ENCODE measurements around the gene TDRD3. TPM values are rescaled to one million over a fixed set of nuclear protein-coding genes. Genes with fewer than 3 reads are reported as not detected.

TDRD3 gene
- total RNA-seq, 1 experiment from 2014 or later, result 17.2 TPM

DNA sequence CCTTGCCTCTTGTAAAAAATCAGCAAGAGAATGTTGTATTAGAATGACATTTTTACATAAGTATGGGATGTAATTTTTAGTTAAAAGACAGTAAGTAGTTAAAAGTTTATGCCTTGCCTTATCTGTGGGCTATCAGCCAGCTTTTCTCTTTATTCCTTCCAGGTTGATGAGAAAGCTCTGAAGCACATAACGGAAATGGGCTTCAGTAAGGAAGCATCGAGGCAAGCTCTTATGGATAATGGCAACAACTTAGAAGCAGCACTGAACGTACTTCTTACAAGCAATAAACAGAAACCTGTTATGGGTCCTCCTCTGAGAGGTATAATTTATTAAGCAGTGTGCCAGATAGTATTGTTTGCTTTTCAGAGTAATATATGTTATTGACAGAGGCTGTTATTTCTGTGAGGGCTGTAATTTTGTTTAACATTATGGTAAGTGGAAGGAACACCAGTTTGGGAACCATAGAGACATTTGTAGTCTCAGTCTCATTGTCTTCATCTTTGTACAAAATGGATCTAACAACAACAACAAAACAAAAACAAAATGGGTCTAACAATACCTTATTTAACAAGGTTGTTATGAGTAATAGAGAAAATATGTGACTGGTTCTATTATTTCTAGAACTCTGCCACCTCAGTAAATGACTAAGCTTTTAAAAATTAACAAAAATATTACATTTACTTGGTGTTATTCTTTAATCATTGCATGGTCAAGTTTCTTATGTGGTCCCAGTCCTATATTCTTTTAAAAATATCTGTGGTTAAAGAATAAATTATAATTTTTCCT lies 112.8 kb downstream of the TDRD3 start:
- CTCF ChIA-PET, result no interaction called here
- POLR2A ChIA-PET, result no interaction called here
- BruUV-seq (replicated peaks), result no TSS peak
- Mint-ChIP-seq H3K27me3 (ENCODE audit: insufficient read depth, unreplicated experiment) (no peaks in the 10 kb centered on the region), H3K4me3 (ENCODE audit: unreplicated experiment) (no peak overlapping the region), H3K36me3 (ENCODE audit: insufficient read depth, unreplicated experiment) (peaks cover 6% of the 10 kb centered on the region), H3K9me3 (ENCODE audit: unreplicated experiment) (peaks cover 22% of the 10 kb centered on the region), H3K4me1 (ENCODE audit: low read depth, unreplicated experiment) (no peaks in the 10 kb centered on the region), H3K27ac (ENCODE audit: unreplicated experiment) (no peak overlapping the region)
- no peak for DNase-seq
- TF ChIP-seq CTCF (IDR thresholded peaks at IDR 0.05; ENCODE audit: insufficient read depth in 1 of 2, low read depth in 1 of 2, low read length in 1 of 2, severe bottlenecking in 1 of 2, unreplicated experiment in 1 of 2), result no peak
- H3K4me1 ChIP-seq, result no peaks in the 10 kb centered on the region
- intact Hi-C loops (cut with micrococcal nuclease; ENCODE audit: unreplicated experiment), result no loop called here
- H3K4me3 ChIP-seq (ENCODE audit: low read depth, low read length), result no peak overlapping the region
- no peaks in the 10 kb centered on the region for H3K36me3 ChIP-seq (ENCODE audit: control insufficient read depth, insufficient read depth, low read length)
- H3K27me3 ChIP-seq (replicated peaks; ENCODE audit: control insufficient read depth, insufficient read depth, low read length), result no peaks in the 10 kb centered on the region
- H3K9me3 ChIP-seq, result peaks cover 4% of the 10 kb centered on the region; the same call in 1 of the 2 replicates

DNA sequence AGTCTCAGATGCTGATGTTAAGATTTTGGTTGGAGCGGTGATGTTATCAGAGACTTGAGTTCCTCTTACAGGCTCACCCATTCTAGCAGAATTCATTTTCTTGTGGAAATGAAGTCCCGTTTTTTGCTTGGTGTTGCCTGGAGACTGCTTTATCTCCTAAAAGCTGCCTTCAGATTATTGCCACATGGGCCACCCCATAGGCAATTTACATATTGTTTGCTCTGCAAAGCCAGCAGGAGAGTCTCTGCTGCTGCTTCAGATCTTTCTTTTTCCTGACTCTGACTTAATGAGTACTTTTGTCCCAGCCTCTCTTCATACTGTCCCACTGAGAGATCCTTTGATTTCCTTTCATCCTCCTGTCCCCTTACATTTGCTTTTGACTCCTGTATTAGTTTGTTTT lies 114.6 kb downstream of the TDRD3 start:
- Histone ChIP-seq H3K36me3 (ENCODE audit: control insufficient read depth, insufficient read depth, low read length) (no peaks in the 10 kb centered on the region), H3K27me3 (replicated peaks; ENCODE audit: control insufficient read depth, insufficient read depth, low read length) (no peaks in the 10 kb centered on the region), H3K4me1 (no peaks in the 10 kb centered on the region), H3K9me3 (peaks cover 4% of the 10 kb centered on the region; the same call in 1 of the 2 replicates), H3K4me3 (ENCODE audit: low read depth, low read length) (no peak overlapping the region)
- POLR2A ChIA-PET, result no interaction called here
- DNase-seq, result no peak
- H3K9me3 Mint-ChIP-seq (ENCODE audit: unreplicated experiment), result peaks cover 22% of the 10 kb centered on the region
- no peaks in the 10 kb centered on the region for H3K36me3 Mint-ChIP-seq (ENCODE audit: insufficient read depth, unreplicated experiment)
- H3K27me3 Mint-ChIP-seq (ENCODE audit: insufficient read depth, unreplicated experiment), result no peaks in the 10 kb centered on the region
- H3K4me1 Mint-ChIP-seq (ENCODE audit: low read depth, unreplicated experiment), result no peaks in the 10 kb centered on the region
- no peak overlapping the region for H3K4me3 Mint-ChIP-seq (ENCODE audit: unreplicated experiment)
- intact Hi-C loops (cut with micrococcal nuclease; ENCODE audit: unreplicated experiment), result no loop called here
- CTCF ChIA-PET, result no interaction called here
- H3K27ac Mint-ChIP-seq (ENCODE audit: unreplicated experiment), result no peak overlapping the region
- BruUV-seq (replicated peaks), result no TSS peak
- TF ChIP-seq CTCF (IDR thresholded peaks at IDR 0.05; ENCODE audit: insufficient read depth in 1 of 2, low read depth in 1 of 2, low read length in 1 of 2, severe bottlenecking in 1 of 2, unreplicated experiment in 1 of 2), result no peak

GRCh38 chr13:60514891-60515290 lies 117.9 kb downstream of the TDRD3 start:
- intact Hi-C loops (cut with micrococcal nuclease; ENCODE audit: unreplicated experiment), result no loop called here
- Mint-ChIP-seq H3K36me3 (ENCODE audit: insufficient read depth, unreplicated experiment) (no peaks in the 10 kb centered on the region), H3K9me3 (ENCODE audit: unreplicated experiment) (peaks cover 22% of the 10 kb centered on the region), H3K27ac (ENCODE audit: unreplicated experiment) (no peak overlapping the region), H3K4me1 (ENCODE audit: low read depth, unreplicated experiment) (no peaks in the 10 kb centered on the region), H3K4me3 (ENCODE audit: unreplicated experiment) (no peak overlapping the region), H3K27me3 (ENCODE audit: insufficient read depth, unreplicated experiment) (no peaks in the 10 kb centered on the region)
- TF ChIP-seq CTCF (IDR thresholded peaks at IDR 0.05; ENCODE audit: insufficient read depth in 1 of 2, low read depth in 1 of 2, low read length in 1 of 2, severe bottlenecking in 1 of 2, unreplicated experiment in 1 of 2), result no peak
- ChIA-PET CTCF (no interaction called here), POLR2A (no interaction called here)
- H3K4me3 ChIP-seq (ENCODE audit: low read depth, low read length), result no peak overlapping the region
- no peaks in the 10 kb centered on the region for H3K36me3 ChIP-seq (ENCODE audit: control insufficient read depth, insufficient read depth, low read length)
- DNase-seq, result no peak
- BruUV-seq (replicated peaks), result no TSS peak
- H3K27me3 ChIP-seq (replicated peaks; ENCODE audit: control insufficient read depth, insufficient read depth, low read length), result no peaks in the 10 kb centered on the region
- no peaks in the 10 kb centered on the region for H3K4me1 ChIP-seq
- peaks cover 4% of the 10 kb centered on the region; the same call in 1 of the 2 replicates for H3K9me3 ChIP-seq

Measured in Caco-2 (cell line).